MM.1S (cell line): ENCODE data around the gene SLC8A1.

ENCODE experiments used
- EZH2 ChIP-seq: fragments of 300-600 bp; sonication (generic); optimal IDR thresholded peaks from 2 replicates; pipeline ENCODE3; 2017; ENCODE audit warnings: low read depth, mild to moderate bottlenecking, antibody characterized with exemption, low read length, mixed read lengths
- TF ChIP-seq, protein P1 (sequence below): fragments of 300-600 bp; sonication (generic); IDR thresholded peaks from 2 replicates; pipeline ENCODE4 v1.5.1; 2016; ENCODE audit warnings: antibody characterized with exemption, low read length, mixed read lengths

DNA sequence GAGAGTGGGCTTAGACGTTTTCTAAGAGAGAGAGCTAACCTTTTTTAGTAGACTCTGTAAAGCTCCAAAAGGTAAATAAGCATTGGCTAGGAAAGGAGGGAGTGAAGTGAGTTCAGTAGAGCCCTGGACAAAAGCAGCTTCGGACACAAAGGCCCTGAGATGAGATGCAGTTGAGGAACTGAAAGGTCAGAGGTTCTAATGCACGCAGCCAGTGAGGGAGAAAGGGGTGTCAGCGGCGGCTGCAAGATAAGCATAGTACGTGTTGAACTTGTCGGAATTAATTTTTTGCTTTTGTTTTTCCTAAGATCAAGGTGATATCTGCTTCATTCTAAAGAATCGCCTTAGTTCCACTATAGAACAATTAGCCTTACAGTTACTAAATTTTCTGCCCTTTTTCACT, 11.2 kb upstream of the SLC8A1 start:
- no peak for TF ChIP-seq EZH2
- TF ChIP-seq, protein P1, sequence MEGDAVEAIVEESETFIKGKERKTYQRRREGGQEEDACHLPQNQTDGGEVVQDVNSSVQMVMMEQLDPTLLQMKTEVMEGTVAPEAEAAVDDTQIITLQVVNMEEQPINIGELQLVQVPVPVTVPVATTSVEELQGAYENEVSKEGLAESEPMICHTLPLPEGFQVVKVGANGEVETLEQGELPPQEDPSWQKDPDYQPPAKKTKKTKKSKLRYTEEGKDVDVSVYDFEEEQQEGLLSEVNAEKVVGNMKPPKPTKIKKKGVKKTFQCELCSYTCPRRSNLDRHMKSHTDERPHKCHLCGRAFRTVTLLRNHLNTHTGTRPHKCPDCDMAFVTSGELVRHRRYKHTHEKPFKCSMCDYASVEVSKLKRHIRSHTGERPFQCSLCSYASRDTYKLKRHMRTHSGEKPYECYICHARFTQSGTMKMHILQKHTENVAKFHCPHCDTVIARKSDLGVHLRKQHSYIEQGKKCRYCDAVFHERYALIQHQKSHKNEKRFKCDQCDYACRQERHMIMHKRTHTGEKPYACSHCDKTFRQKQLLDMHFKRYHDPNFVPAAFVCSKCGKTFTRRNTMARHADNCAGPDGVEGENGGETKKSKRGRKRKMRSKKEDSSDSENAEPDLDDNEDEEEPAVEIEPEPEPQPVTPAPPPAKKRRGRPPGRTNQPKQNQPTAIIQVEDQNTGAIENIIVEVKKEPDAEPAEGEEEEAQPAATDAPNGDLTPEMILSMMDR = no peak
